Osteoblast (primary cell): Measurements from ENCODE around the gene GRHL3. TPM values are rescaled to one million over a fixed set of nuclear protein-coding genes. Genes with fewer than 3 reads are reported as not detected.
A peak's percentile ranks its signal among the peaks of the same experiment; 100 is the strongest.

Experiments used
- DNase-seq: peaks from one replicate; pipeline ENCODE4 v3.0.0; 2011; ENCODE audit warnings: low spot score, mixed read lengths; ENCODE audit not compliant: insufficient read length; ENCODE audit errors: missing footprints
- H2AFZ ChIP-seq: 2 replicates; pipeline ENCODE4 v1.6.0; 2011; ENCODE audit warnings: mild to moderate bottlenecking, low read length
- H3K27ac ChIP-seq: 2 replicates; pipeline ENCODE4 v1.5.1; 2011; ENCODE audit warnings: mild to moderate bottlenecking, low read depth, low read length, moderate library complexity
- H3K27me3 ChIP-seq: 2 replicates; pipeline ENCODE4 v1.6.0; 2012; ENCODE audit warnings: mild to moderate bottlenecking, control low read depth, inconsistent platforms, low read length, moderate library complexity; ENCODE audit not compliant: insufficient read depth
- H3K36me3 ChIP-seq: 2 replicates; pipeline ENCODE4 v1.5.1; 2011; ENCODE audit warnings: mild to moderate bottlenecking, low read length, control low read depth, moderate library complexity; ENCODE audit not compliant: insufficient read depth
- H3K4me1 ChIP-seq: 2 replicates; pipeline ENCODE4 v1.5.1; 2011; ENCODE audit warnings: mild to moderate bottlenecking, low read length, control low read depth, moderate library complexity; ENCODE audit not compliant: insufficient read depth
- H3K4me2 ChIP-seq: 2 replicates; pipeline ENCODE4 v1.6.0; 2011; ENCODE audit warnings: mild to moderate bottlenecking, low read length; ENCODE audit not compliant: insufficient read depth
- H3K4me3 ChIP-seq: fragments of 200-600 bp; sonication (generic); 3 replicates; pipeline ENCODE4 v1.5.1; 2012; ENCODE audit warnings: mild to moderate bottlenecking, low read length, inconsistent platforms; ENCODE audit not compliant: insufficient read depth
- H3K79me2 ChIP-seq: 2 replicates; pipeline ENCODE4 v1.6.0; 2012; ENCODE audit warnings: mild to moderate bottlenecking, low read length, control low read depth, inconsistent platforms; ENCODE audit not compliant: insufficient read depth
- H3K9me3 ChIP-seq: 2 replicates; pipeline ENCODE4 v1.5.1; 2011; ENCODE audit warnings: low read depth, low read length, control low read depth
- H4K20me1 ChIP-seq: 2 replicates; pipeline ENCODE4 v1.6.0; 2012; ENCODE audit warnings: mild to moderate bottlenecking, low read length, control low read depth; ENCODE audit not compliant: insufficient read depth
- total RNA-seq: library from RNA; depleted of rRNA; stranded (reverse); fragments of >200 nt; gene quantifications from 2 replicates; pipeline ENCODE4 v1.2.3, GENCODE V29; 2012
- TF ChIP-seq, protein P1 (sequence below): IDR thresholded peaks from 2 replicates; pipeline ENCODE4 v1.5.1; 2011; ENCODE audit warnings: mild to moderate bottlenecking, low read depth, low read length, moderate library complexity; ENCODE audit errors: extremely low read depth

GRHL3 gene
- total RNA-seq, 1 donor: not detected

GRCh38 chr1:24363994-24364393, 44.8 kb downstream of the GRHL3 start:
- Histone ChIP-seq H3K9me3 (no peaks in the 10 kb centered on the region), H3K4me3 (no peak overlapping the region), H3K4me1 (peaks cover 34% of the 10 kb centered on the region), H3K79me2 (no peaks in the 10 kb centered on the region), H2AFZ (no peak overlapping the region), H3K27ac (peak overlapping the region; percentile 74), H4K20me1 (peaks cover 3% of the 10 kb centered on the region), H3K4me2 (no peak overlapping the region), H3K36me3 (no peaks in the 10 kb centered on the region), H3K27me3 (no peaks in the 10 kb centered on the region)
- DNase-seq: no peak
- TF ChIP-seq, protein P1, sequence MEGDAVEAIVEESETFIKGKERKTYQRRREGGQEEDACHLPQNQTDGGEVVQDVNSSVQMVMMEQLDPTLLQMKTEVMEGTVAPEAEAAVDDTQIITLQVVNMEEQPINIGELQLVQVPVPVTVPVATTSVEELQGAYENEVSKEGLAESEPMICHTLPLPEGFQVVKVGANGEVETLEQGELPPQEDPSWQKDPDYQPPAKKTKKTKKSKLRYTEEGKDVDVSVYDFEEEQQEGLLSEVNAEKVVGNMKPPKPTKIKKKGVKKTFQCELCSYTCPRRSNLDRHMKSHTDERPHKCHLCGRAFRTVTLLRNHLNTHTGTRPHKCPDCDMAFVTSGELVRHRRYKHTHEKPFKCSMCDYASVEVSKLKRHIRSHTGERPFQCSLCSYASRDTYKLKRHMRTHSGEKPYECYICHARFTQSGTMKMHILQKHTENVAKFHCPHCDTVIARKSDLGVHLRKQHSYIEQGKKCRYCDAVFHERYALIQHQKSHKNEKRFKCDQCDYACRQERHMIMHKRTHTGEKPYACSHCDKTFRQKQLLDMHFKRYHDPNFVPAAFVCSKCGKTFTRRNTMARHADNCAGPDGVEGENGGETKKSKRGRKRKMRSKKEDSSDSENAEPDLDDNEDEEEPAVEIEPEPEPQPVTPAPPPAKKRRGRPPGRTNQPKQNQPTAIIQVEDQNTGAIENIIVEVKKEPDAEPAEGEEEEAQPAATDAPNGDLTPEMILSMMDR: no peak

DNA sequence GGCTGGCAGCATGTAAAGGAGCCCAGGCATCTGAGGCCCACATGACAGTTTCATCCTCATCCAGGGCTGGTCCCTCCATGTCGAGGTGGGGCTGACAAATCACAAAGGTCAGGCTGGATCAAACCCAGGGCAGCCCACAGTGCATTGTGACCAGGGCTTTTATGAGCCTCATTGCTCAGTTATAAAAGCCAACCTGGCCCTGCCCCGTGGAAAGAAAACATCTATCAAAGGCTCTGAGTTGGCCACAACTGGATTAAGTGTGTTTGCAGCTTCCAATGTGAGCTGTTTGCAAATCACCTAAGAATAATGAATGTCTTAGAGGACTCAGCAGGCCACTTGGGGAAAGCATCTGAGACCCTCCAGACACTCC, 45.4 kb downstream of the GRHL3 start:
- DNase-seq: no peak
- Histone ChIP-seq H3K36me3 (no peaks in the 10 kb centered on the region), H3K9me3 (no peaks in the 10 kb centered on the region), H4K20me1 (peaks cover 3% of the 10 kb centered on the region), H2AFZ (no peak overlapping the region), H3K27me3 (no peaks in the 10 kb centered on the region), H3K4me3 (no peak overlapping the region), H3K27ac (peak overlapping the region; percentile 74), H3K79me2 (no peaks in the 10 kb centered on the region), H3K4me2 (peak overlapping the region; percentile 51), H3K4me1 (peaks cover 37% of the 10 kb centered on the region)
- TF ChIP-seq, protein P1: no peak

- TF ChIP-seq, protein P1: no peak
- Histone ChIP-seq H3K27me3 (no peaks in the 10 kb centered on the region), H4K20me1 (peaks cover 3% of the 10 kb centered on the region), H3K79me2 (no peaks in the 10 kb centered on the region), H3K4me3 (no peak overlapping the region), H3K36me3 (no peaks in the 10 kb centered on the region), H2AFZ (no peak overlapping the region), H3K27ac (peak overlapping the region; percentile 74), H3K4me1 (peaks cover 41% of the 10 kb centered on the region), H3K9me3 (no peaks in the 10 kb centered on the region), H3K4me2 (peak overlapping the region; percentile 51)
- DNase-seq: peak; percentile 98
These were observed 46.0 kb downstream of the GRHL3 start for GRCh38 chr1:24364975-24365678.

GRCh38 chr1:24366707-24367106, 47.5 kb downstream of the GRHL3 start:
- Histone ChIP-seq H3K4me2 (no peak overlapping the region), H3K4me1 (peaks cover 41% of the 10 kb centered on the region), H3K4me3 (no peak overlapping the region), H3K9me3 (no peaks in the 10 kb centered on the region), H2AFZ (no peak overlapping the region), H4K20me1 (peaks cover 3% of the 10 kb centered on the region), H3K27ac (no peak overlapping the region), H3K27me3 (no peaks in the 10 kb centered on the region), H3K79me2 (no peaks in the 10 kb centered on the region), H3K36me3 (no peaks in the 10 kb centered on the region)
- no peak for DNase-seq
- TF ChIP-seq, protein P1: no peak
